K562 (cell line): ENCODE measurements around the gene TRDMT1. TPM values are rescaled to one million over a fixed set of nuclear protein-coding genes. Genes with fewer than 3 reads are reported as not detected.

Source experiments
- ATAC-seq: fragments of 200-7000 bp; cut with Tn5 transposase; 3 replicates; pipeline ENCODE4 v1.9.1; 2020; ENCODE audit warnings: moderate library complexity
- BruUV-seq: library from RNA; stranded (reverse); fragments of 400-500 nt; replicated peaks from 2 replicates; lab custom pipeline; 2021; lab: Mats Ljungman, UMichigan
- CTCF ChIA-PET: fragments of 300-600 bp; formaldehyde crosslinking; extraction: SDS; loops from one replicate; lab custom pipeline; 2021; ENCODE audit warnings: low intra/inter-chr PET ratio; lab: Yijun Ruan, JAX
- POLR2A ChIA-PET: fragments of 300-600, 350-650 bp; sonication (Branson Sonifier 250); formaldehyde crosslinking; extraction: SDS; loops from one replicate; lab custom pipeline; 2021; ENCODE audit warnings: antibody characterized with exemption, inconsistent platforms; lab: Yijun Ruan, JAX
- DNase-seq, 4 experiments: peaks; one replicate each; pipeline versions ENCODE4 v3.0.0 to v3.0.0-alpha.2; 2011 to 2018; ENCODE audit warnings: low spot score in 3 of 4, mixed read lengths in 3 of 4; ENCODE audit errors: extremely low read depth in 1 of 4
- FAIRE-seq: peaks from 2 replicates; lab custom pipeline; 2011; peaks lifted over from hg19 to GRCh38; lab: Jason Lieb, UNC
- H2AFZ ChIP-seq: 2 replicates; pipeline ENCODE4 v1.6.0; 2011; ENCODE audit warnings: low read depth, low read length, control low read depth, inconsistent platforms
- H3K27ac ChIP-seq: fragments of 200-600 bp; 3 replicates; pipeline ENCODE4 v1.8.0; 2011; ENCODE audit warnings: low read depth, mild to moderate bottlenecking, control low read depth, inconsistent platforms, low read length, moderate library complexity, mixed read lengths; ENCODE audit errors: extremely low read depth
- H3K27me3 ChIP-seq, 2 experiments: fragments of 300-600 bp in 1 of 2; 2 replicates in 1 of 2; 3 replicates in 1 of 2; pipeline versions ENCODE4 v1.6.0 to v1.8.0; 2011; ENCODE audit warnings: inconsistent platforms in 2 of 2, low read length in 2 of 2, mild to moderate bottlenecking in 1 of 2, mixed read lengths in 1 of 2, moderate library complexity in 1 of 2; ENCODE audit not compliant: control insufficient read depth in 2 of 2, insufficient read depth in 2 of 2
- H3K36me3 ChIP-seq: fragments of 300-600 bp; 3 replicates; pipeline ENCODE4 v1.8.0; 2011; ENCODE audit warnings: mild to moderate bottlenecking, low read length, inconsistent platforms; ENCODE audit not compliant: control insufficient read depth, insufficient read depth
- H3K4me1 ChIP-seq, 2 experiments: fragments of 200-600 bp in 1 of 2; replicated peaks in 1 of 2; 2 replicates in 1 of 2; 3 replicates in 1 of 2; pipeline versions ENCODE4 v1.5.1 to v1.8.0; 2011; ENCODE audit warnings: inconsistent platforms in 2 of 2, low read length in 2 of 2, mild to moderate bottlenecking in 1 of 2, mixed read lengths in 1 of 2, moderate library complexity in 1 of 2; ENCODE audit not compliant: control insufficient read depth in 2 of 2, insufficient read depth in 2 of 2
- H3K4me2 ChIP-seq: 2 replicates; pipeline ENCODE4 v1.6.1; 2011; ENCODE audit warnings: low read length, control low read depth, inconsistent platforms, mixed read lengths; ENCODE audit not compliant: insufficient read depth
- H3K4me3 ChIP-seq: fragments of 200-600 bp; sonication (generic), shearing (Covaris generic); 2 replicates; pipeline ENCODE4 v1.5.1; 2016; ENCODE audit warnings: control low read depth, inconsistent platforms
- H3K79me2 ChIP-seq: fragments of 200-600 bp; 3 replicates; pipeline ENCODE4 v1.8.0; 2011; ENCODE audit warnings: low read length, inconsistent platforms; ENCODE audit not compliant: control insufficient read depth, insufficient read depth
- H3K9ac ChIP-seq, 2 experiments: 2 replicates each; pipeline versions ENCODE4 v1.6.0 to v1.6.1; 2011; ENCODE audit warnings: low read depth in 2 of 2, low read length in 2 of 2, control low read depth in 1 of 2, inconsistent platforms in 1 of 2, mild to moderate bottlenecking in 1 of 2, mixed read lengths in 1 of 2; ENCODE audit not compliant: insufficient read depth in 1 of 2
- H3K9me1 ChIP-seq: one replicate; pipeline ENCODE4 v1.6.0; 2011; ENCODE audit warnings: inconsistent platforms, mild to moderate bottlenecking, low read length, moderate library complexity; ENCODE audit not compliant: control insufficient read depth, insufficient read depth
- H3K9me3 ChIP-seq: replicated peaks from 2 replicates; pipeline ENCODE4 v1.5.1; 2011; ENCODE audit warnings: low read depth, low read length, inconsistent platforms; ENCODE audit not compliant: control insufficient read depth, insufficient read depth
- H4K20me1 ChIP-seq: replicated peaks from 2 replicates; pipeline ENCODE4 v1.6.1; 2011; ENCODE audit warnings: low read length, inconsistent platforms, mixed read lengths; ENCODE audit not compliant: control insufficient read depth, insufficient read depth
- BCOR ChIP-seq: fragments of 450-650 bp; IDR thresholded peaks from 2 replicates; pipeline ENCODE4 v1.6.1; 2016
- CBX2 ChIP-seq: fragments of 200-600 bp; sonication (generic); IDR thresholded peaks from one replicate; pipeline ENCODE4 v1.6.1; 2012; ENCODE audit warnings: mild to moderate bottlenecking, low read length, inconsistent platforms; ENCODE audit not compliant: insufficient read depth, poor library complexity, severe bottlenecking
- SMARCB1 ChIP-seq: IDR thresholded peaks from 2 replicates; pipeline ENCODE4 v1.6.1; 2011; ENCODE audit warnings: improper control_type of control experiment, low read depth; ENCODE audit not compliant: insufficient read length
- ZC3H4 ChIP-seq: sonication (generic); formaldehyde crosslinking; IDR thresholded peaks from 2 replicates; pipeline ENCODE4 v1.9.0; 2021; ENCODE audit warnings: missing genetic modification reagents, borderline replicate concordance
- ZNF24 ChIP-seq: fragments of 450-650 bp; IDR thresholded peaks from 2 replicates; pipeline ENCODE4 v1.6.1; 2016
- in situ Hi-C: fragments of 300-500 bp; cut with MboI; formaldehyde crosslinking; loops from 4 replicates; pipeline ENCODE4 v1.15.0; 2018; ENCODE audit warnings: inconsistent platforms, mixed read lengths
- intact Hi-C: fragments of 100-400 bp; cut with micrococcal nuclease; formaldehyde crosslinking; loops from 2 replicates; pipeline ENCODE4 v1.14.2; 2022
- polyA plus RNA-seq, 8 experiments: library from polyadenylated mRNA; depleted of rRNA in 4 of 8; stranded (reverse) in 5 of 8; unstranded in 3 of 8; fragments of >200 nt; fragmentation: Nextera tagmentation in 2 of 8; fragmentation: Illumina TruSeq in 1 of 8; extraction: Ambion mirVana in 2 of 8; extraction: Trizol in 1 of 8; gene quantifications; 2 replicates each; pipeline versions ENCODE4 v1.2.1 to v1.2.3, GENCODE V29; 2011 to 2014; ENCODE audit warnings: inconsistent platforms in 1 of 8, missing spikeins in 1 of 8
- total RNA-seq, 7 experiments: library from RNA; depleted of rRNA in 6 of 7; stranded (reverse); fragments of >200 nt in 6 of 7; fragmentation: Illumina TruSeq in 2 of 7; extraction: Trizol in 2 of 7; gene quantifications; 2 replicates each; pipeline versions ENCODE4 v1.2.1 to v1.2.3, GENCODE V29; 2011 to 2021; ENCODE audit warnings: low replicate concordance in 1 of 7
- TF ChIP-seq, protein P1 (sequence below): sonication (generic); formaldehyde crosslinking; IDR thresholded peaks from 2 replicates; pipeline ENCODE4 v1.8.1; 2023; ENCODE audit warnings: missing genetic modification reagents, mild to moderate bottlenecking, borderline replicate concordance
- TF ChIP-seq, protein P2 (sequence below): fragments of 250-450 bp; sonication (Bioruptor Pico); IDR thresholded peaks from 2 replicates; pipeline ENCODE4 v1.8.0; 2021; ENCODE audit warnings: mild to moderate bottlenecking, moderate library complexity

Gene TRDMT1
- total and polyA plus RNA-seq, 9 of the 15 experiments (the other 6 are each of a cell fraction or from before 2014, with no cell fraction given), result 5.4 to 12.6 (median 9.3) TPM

DNA sequence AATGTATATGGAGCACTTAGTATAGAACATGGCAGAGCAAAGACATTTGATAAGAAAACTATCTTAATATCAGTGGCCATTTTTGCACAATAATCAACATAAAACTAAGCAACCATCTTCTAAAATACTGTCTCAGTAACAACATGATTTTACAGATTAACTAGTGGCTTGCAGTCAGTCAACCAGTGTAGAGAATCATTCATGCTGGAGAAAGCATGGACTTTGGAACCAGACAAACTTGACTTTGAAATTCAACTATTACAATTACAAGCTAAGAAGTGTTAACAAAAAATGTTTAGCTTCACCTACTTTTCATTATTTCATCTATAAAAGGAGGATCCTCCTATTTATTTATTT is 99.6 kb downstream of the TRDMT1 start:
- no peaks in the 10 kb centered on the region for H4K20me1 ChIP-seq
- no peak overlapping the region for H3K9ac ChIP-seq
- H3K4me1 ChIP-seq, result no peaks in the 10 kb centered on the region
- intact Hi-C loops, result loop anchor here (10.0 kb wide), 1 partner anchor 147 kb away; no protein-coding TSS in a partner anchor
- POLR2A ChIA-PET, result interaction anchor here (1.1 kb wide), 1 partner anchor 26 kb away, joined by 3 read pairs; no protein-coding TSS in a partner anchor
- no peak overlapping the region for H3K4me2 ChIP-seq
- in situ Hi-C loops, result no loop called here
- DNase-seq, result no peak
- no peak for FAIRE-seq
- no peaks in the 10 kb centered on the region for H3K9me3 ChIP-seq
- CTCF ChIA-PET, result no interaction called here
- 0 out of 2 replicates have a peak overlapping the region, but pooled peaks have one; percentile 0 for H2AFZ ChIP-seq
- no peaks in the 10 kb centered on the region for H3K9me1 ChIP-seq
- TF ChIP-seq, protein P1, sequence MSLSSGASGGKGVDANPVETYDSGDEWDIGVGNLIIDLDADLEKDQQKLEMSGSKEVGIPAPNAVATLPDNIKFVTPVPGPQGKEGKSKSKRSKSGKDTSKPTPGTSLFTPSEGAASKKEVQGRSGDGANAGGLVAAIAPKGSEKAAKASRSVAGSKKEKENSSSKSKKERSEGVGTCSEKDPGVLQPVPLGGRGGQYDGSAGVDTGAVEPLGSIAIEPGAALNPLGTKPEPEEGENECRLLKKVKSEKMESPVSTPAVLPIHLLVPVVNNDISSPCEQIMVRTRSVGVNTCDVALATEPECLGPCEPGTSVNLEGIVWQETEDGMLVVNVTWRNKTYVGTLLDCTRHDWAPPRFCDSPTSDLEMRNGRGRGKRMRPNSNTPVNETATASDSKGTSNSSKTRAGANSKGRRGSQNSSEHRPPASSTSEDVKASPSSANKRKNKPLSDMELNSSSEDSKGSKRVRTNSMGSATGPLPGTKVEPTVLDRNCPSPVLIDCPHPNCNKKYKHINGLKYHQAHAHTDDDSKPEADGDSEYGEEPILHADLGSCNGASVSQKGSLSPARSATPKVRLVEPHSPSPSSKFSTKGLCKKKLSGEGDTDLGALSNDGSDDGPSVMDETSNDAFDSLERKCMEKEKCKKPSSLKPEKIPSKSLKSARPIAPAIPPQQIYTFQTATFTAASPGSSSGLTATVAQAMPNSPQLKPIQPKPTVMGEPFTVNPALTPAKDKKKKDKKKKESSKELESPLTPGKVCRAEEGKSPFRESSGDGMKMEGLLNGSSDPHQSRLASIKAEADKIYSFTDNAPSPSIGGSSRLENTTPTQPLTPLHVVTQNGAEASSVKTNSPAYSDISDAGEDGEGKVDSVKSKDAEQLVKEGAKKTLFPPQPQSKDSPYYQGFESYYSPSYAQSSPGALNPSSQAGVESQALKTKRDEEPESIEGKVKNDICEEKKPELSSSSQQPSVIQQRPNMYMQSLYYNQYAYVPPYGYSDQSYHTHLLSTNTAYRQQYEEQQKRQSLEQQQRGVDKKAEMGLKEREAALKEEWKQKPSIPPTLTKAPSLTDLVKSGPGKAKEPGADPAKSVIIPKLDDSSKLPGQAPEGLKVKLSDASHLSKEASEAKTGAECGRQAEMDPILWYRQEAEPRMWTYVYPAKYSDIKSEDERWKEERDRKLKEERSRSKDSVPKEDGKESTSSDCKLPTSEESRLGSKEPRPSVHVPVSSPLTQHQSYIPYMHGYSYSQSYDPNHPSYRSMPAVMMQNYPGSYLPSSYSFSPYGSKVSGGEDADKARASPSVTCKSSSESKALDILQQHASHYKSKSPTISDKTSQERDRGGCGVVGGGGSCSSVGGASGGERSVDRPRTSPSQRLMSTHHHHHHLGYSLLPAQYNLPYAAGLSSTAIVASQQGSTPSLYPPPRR (CRISPR knock-in tag), result no peak
- no peak for TF ChIP-seq SMARCB1
- no peak for TF ChIP-seq CBX2
- TF ChIP-seq ZC3H4 (CRISPR knock-in tag), result no peak
- TF ChIP-seq, protein P2, sequence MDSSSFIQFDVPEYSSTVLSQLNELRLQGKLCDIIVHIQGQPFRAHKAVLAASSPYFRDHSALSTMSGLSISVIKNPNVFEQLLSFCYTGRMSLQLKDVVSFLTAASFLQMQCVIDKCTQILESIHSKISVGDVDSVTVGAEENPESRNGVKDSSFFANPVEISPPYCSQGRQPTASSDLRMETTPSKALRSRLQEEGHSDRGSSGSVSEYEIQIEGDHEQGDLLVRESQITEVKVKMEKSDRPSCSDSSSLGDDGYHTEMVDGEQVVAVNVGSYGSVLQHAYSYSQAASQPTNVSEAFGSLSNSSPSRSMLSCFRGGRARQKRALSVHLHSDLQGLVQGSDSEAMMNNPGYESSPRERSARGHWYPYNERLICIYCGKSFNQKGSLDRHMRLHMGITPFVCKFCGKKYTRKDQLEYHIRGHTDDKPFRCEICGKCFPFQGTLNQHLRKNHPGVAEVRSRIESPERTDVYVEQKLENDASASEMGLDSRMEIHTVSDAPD (CRISPR knock-in tag), result no peak
- no peak for TF ChIP-seq ZNF24
- no peak for TF ChIP-seq BCOR
- TF ChIP-seq, all 486 proteins: peak for 0
- no TSS peak for BruUV-seq
- no peaks in the 10 kb centered on the region for H3K27me3 ChIP-seq
- H3K36me3 ChIP-seq, result no peaks in the 10 kb centered on the region
- no peak for ATAC-seq
- H3K27ac ChIP-seq, result no peak overlapping the region
- H3K79me2 ChIP-seq, result no peaks in the 10 kb centered on the region
- no peak overlapping the region for H3K4me3 ChIP-seq
